ENCODE data around the gene TSPAN3. TPM values are rescaled to one million over a fixed set of nuclear protein-coding genes. Genes with fewer than 3 reads are reported as not detected.

The TSPAN3 gene
- total and polyA plus RNA-seq, 2 donors (not counting 1 experiment from before 2014, with no cell fraction given) = 109 to 130 TPM

- ChIA-PET POLR2A (no interaction called here), CTCF (interaction anchor here (1.0 to 7.5 kb wide), 11 partner anchors 9 to 507 kb away, joined by 3 to 67 read pairs (median 4); no protein-coding TSS in a partner anchor)
- no peak for ATAC-seq (ENCODE audit: low read depth)
- peak overlapping the region; percentile 82 for H3K27ac Mint-ChIP-seq
- no peak overlapping the region for H3K4me3 Mint-ChIP-seq
- Histone ChIP-seq H3K4me2 (replicated peaks; ENCODE audit: low read depth, low read length, poor library complexity, severe bottlenecking) (no peak overlapping the region), H3K4me1 (ENCODE audit: control insufficient read depth in 2 of 2, insufficient read depth in 2 of 2, low read length in 2 of 2) (peaks cover 0 to 18% of the 10 kb centered on the region in 2 donors), H3K79me2 (ENCODE audit: control insufficient read depth, insufficient read depth, low read length) (no peaks in the 10 kb centered on the region), H3K27ac (ENCODE audit: low read length in 2 of 2) (peak overlapping the region in 1 of 2 donors; percentile 10), H3K9ac (ENCODE audit: low read length) (no peak overlapping the region), H3K36me3 (replicated peaks in 1 of 2; ENCODE audit: control extremely low read depth in 1 of 2, control insufficient read depth in 1 of 2, extremely low read depth in 1 of 2, insufficient read depth in 2 of 2, low read length in 1 of 2) (peaks cover 0 to 51% of the 10 kb centered on the region in 2 experiments), H3K27me3 (replicated peaks in 1 of 4; ENCODE audit: control extremely low read depth in 1 of 4, control insufficient read depth in 3 of 4, insufficient read depth in 4 of 4, low read length in 3 of 4) (no peaks in the 10 kb centered on the region), H2AFZ (ENCODE audit: insufficient read depth, low read depth, low read length, poor library complexity, severe bottlenecking) (no peak overlapping the region), H3K9me3 (ENCODE audit: control extremely low read depth in 1 of 3, control insufficient read depth in 2 of 3, insufficient read depth in 1 of 3, low read length in 2 of 3) (peaks cover 0 to 17% (median 0%) of the 10 kb centered on the region in 3 donors), H3K4me3 (ENCODE audit: control extremely low read depth in 1 of 5, extremely low read depth in 1 of 5, insufficient read depth in 1 of 5, low read depth in 2 of 5, low read length in 4 of 5) (no peak overlapping the region), H4K20me1 (ENCODE audit: control insufficient read depth, insufficient read depth, low read length, poor library complexity, severe bottlenecking) (peaks cover 58% of the 10 kb centered on the region)
- TF ChIP-seq EZH2 (IDR thresholded peaks at IDR 0.05; ENCODE audit: borderline replicate concordance, insufficient read depth, low read depth, low read length, poor library complexity, severe bottlenecking) (no peak), CTCF (IDR thresholded peaks at IDR 0.05) (no peak)
- DNase-seq = no peak
- H3K9me3 Mint-ChIP-seq (ENCODE audit: insufficient read depth) = no peaks in the 10 kb centered on the region
- H3K4me1 Mint-ChIP-seq = peaks cover 14% of the 10 kb centered on the region
- WGBS (ENCODE audit: insufficient coverage) = 95% methylated on average over 22 of the region's 22 CpGs
- intact Hi-C loops (cut with micrococcal nuclease) = no loop called here
- no peaks in the 10 kb centered on the region for H3K27me3 Mint-ChIP-seq
These were observed 34.1 kb downstream of the TSPAN3 start for GRCh38 chr15:77036537-77037387.

DNA sequence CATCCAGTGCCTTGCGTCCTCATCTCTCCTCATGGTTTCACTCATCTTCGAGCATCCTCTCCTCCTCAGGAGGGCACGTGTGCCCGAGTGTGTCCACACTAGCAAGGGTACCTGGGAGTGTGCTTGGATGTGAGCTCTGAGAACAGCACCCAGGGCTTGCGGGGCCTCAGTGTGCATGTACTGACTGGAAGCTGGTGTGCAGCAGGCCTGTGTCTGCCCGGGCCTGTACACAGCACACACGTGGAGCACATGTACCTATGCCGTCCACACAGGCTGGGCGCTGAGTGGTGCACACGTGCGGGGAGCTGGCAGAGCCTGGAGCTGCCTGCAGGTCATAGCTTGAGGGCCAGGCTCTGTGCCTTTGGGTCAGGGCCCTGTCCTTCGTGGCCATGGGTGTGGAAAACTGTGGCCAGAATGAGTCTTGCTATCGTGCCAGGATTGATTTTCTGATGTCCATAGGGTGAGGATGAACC, 34.9 kb downstream of the TSPAN3 start:
- Mint-ChIP-seq H3K4me1 (peaks cover 17% of the 10 kb centered on the region), H3K4me3 (no peak overlapping the region), H3K9me3 (ENCODE audit: insufficient read depth) (no peaks in the 10 kb centered on the region), H3K27me3 (no peaks in the 10 kb centered on the region), H3K27ac (peak overlapping the region; percentile 82)
- Histone ChIP-seq H3K9me3 (ENCODE audit: control extremely low read depth in 1 of 3, control insufficient read depth in 2 of 3, insufficient read depth in 1 of 3, low read length in 2 of 3) (peaks cover 0 to 17% (median 0%) of the 10 kb centered on the region in 3 donors), H4K20me1 (ENCODE audit: control insufficient read depth, insufficient read depth, low read length, poor library complexity, severe bottlenecking) (peaks cover 58% of the 10 kb centered on the region), H3K36me3 (replicated peaks in 1 of 2; ENCODE audit: control extremely low read depth in 1 of 2, control insufficient read depth in 1 of 2, extremely low read depth in 1 of 2, insufficient read depth in 2 of 2, low read length in 1 of 2) (peaks cover 0 to 47% of the 10 kb centered on the region in 2 experiments), H3K9ac (ENCODE audit: low read length) (no peak overlapping the region), H3K27ac (ENCODE audit: low read length in 2 of 2) (peak overlapping the region in 1 of 2 donors; percentile 57), H2AFZ (ENCODE audit: insufficient read depth, low read depth, low read length, poor library complexity, severe bottlenecking) (no peak overlapping the region), H3K4me2 (replicated peaks; ENCODE audit: low read depth, low read length, poor library complexity, severe bottlenecking) (no peak overlapping the region), H3K79me2 (ENCODE audit: control insufficient read depth, insufficient read depth, low read length) (no peaks in the 10 kb centered on the region), H3K4me3 (ENCODE audit: control extremely low read depth in 1 of 5, extremely low read depth in 1 of 5, insufficient read depth in 1 of 5, low read depth in 2 of 5, low read length in 4 of 5) (no peak overlapping the region), H3K27me3 (replicated peaks in 1 of 4; ENCODE audit: control extremely low read depth in 1 of 4, control insufficient read depth in 3 of 4, insufficient read depth in 4 of 4, low read length in 3 of 4) (no peaks in the 10 kb centered on the region), H3K4me1 (ENCODE audit: control insufficient read depth in 2 of 2, insufficient read depth in 2 of 2, low read length in 2 of 2) (peaks cover 7 to 26% of the 10 kb centered on the region in 2 donors)
- DNase-seq (no peak), ATAC-seq (ENCODE audit: low read depth) (no peak)
- ChIA-PET CTCF (interaction anchor here (0.9 to 7.5 kb wide), 12 partner anchors 10 to 507 kb away, joined by 3 to 67 read pairs (median 4); no protein-coding TSS in a partner anchor), POLR2A (interaction anchor here (0.6 kb wide), 1 partner anchor 92 kb away, joined by 6 read pairs; no protein-coding TSS in a partner anchor)
- WGBS (ENCODE audit: insufficient coverage) = 93% methylated on average over 9 of the region's 13 CpGs
- no peak for TF ChIP-seq EZH2 (IDR thresholded peaks at IDR 0.05; ENCODE audit: borderline replicate concordance, insufficient read depth, low read depth, low read length, poor library complexity, severe bottlenecking)
- TF ChIP-seq CTCF (IDR thresholded peaks at IDR 0.05) = no peak
- intact Hi-C loops (cut with micrococcal nuclease) = no loop called here

All from B cell (primary cell).